Measurements from ENCODE around the gene SCN3B. TPM values are rescaled to one million over a fixed set of nuclear protein-coding genes. Genes with fewer than 3 reads are reported as not detected.

The SCN3B gene
- total RNA-seq, 2 donors from 2014 or later = 0.05 TPM; not detected in 1

GRCh38 chr11:123645286-123645975, 9.0 kb downstream of the SCN3B start:
- Mint-ChIP-seq H3K27ac (no peak overlapping the region), H3K4me1 (ENCODE audit: low read depth) (peaks cover 5% of the 10 kb centered on the region), H3K36me3 (ENCODE audit: insufficient read depth in 2 of 2) (no peaks in the 10 kb centered on the region), H3K4me3 (no peak overlapping the region), H3K27me3 (ENCODE audit: low read depth) (peaks cover 26% of the 10 kb centered on the region), H3K9me3 (no peaks in the 10 kb centered on the region)
- ATAC-seq (replicated peaks in 1 of 2) (no peak), DNase-seq (no peak)

- no peak for DNase-seq
- Mint-ChIP-seq H3K4me1 (ENCODE audit: low read depth) (peaks cover 5% of the 10 kb centered on the region), H3K4me3 (no peak overlapping the region), H3K36me3 (ENCODE audit: insufficient read depth in 2 of 2) (no peaks in the 10 kb centered on the region), H3K27ac (no peak overlapping the region), H3K9me3 (no peaks in the 10 kb centered on the region), H3K27me3 (ENCODE audit: low read depth) (peaks cover 47% of the 10 kb centered on the region)
- ATAC-seq (replicated peaks in 1 of 2) = no peak
These were observed 12.0 kb downstream of the SCN3B start for GRCh38 chr11:123642435-123642834.

- Mint-ChIP-seq H3K4me1 (ENCODE audit: low read depth) (peaks cover 5% of the 10 kb centered on the region), H3K4me3 (no peak overlapping the region), H3K9me3 (no peaks in the 10 kb centered on the region), H3K27ac (no peak overlapping the region), H3K36me3 (ENCODE audit: insufficient read depth in 2 of 2) (no peaks in the 10 kb centered on the region), H3K27me3 (ENCODE audit: low read depth) (peaks cover 51% of the 10 kb centered on the region)
- ATAC-seq (replicated peaks in 1 of 2) (no peak), DNase-seq (no peak)
These were observed 13.0 kb downstream of the SCN3B start for GRCh38 chr11:123641495-123641840.

GRCh38 chr11:123640677-123641494, 13.5 kb downstream of the SCN3B start:
- Mint-ChIP-seq H3K4me1 (ENCODE audit: low read depth) (peaks cover 5% of the 10 kb centered on the region), H3K4me3 (no peak overlapping the region), H3K27me3 (ENCODE audit: low read depth) (peaks cover 48% of the 10 kb centered on the region), H3K36me3 (ENCODE audit: insufficient read depth in 2 of 2) (no peaks in the 10 kb centered on the region), H3K27ac (no peak overlapping the region), H3K9me3 (no peaks in the 10 kb centered on the region)
- peak; percentile 52 to 62 for DNase-seq
- ATAC-seq (replicated peaks in 1 of 2) = peak; percentile 82 to 84

- no peak for DNase-seq
- Mint-ChIP-seq H3K27ac (no peak overlapping the region), H3K27me3 (ENCODE audit: low read depth) (peaks cover 44% of the 10 kb centered on the region), H3K4me1 (ENCODE audit: low read depth) (peaks cover 5% of the 10 kb centered on the region), H3K4me3 (no peak overlapping the region), H3K36me3 (ENCODE audit: insufficient read depth in 2 of 2) (no peaks in the 10 kb centered on the region), H3K9me3 (no peaks in the 10 kb centered on the region)
- no peak for ATAC-seq (replicated peaks in 1 of 2)
These were observed 14.4 kb downstream of the SCN3B start for GRCh38 chr11:123640029-123640428.

- peaks cover 5% of the 10 kb centered on the region for H3K4me1 Mint-ChIP-seq (ENCODE audit: low read depth)
- no peak overlapping the region for H3K4me3 Mint-ChIP-seq
- H3K9me3 Mint-ChIP-seq = no peaks in the 10 kb centered on the region
- DNase-seq = no peak
- ATAC-seq (replicated peaks in 1 of 2) = no peak
- no peaks in the 10 kb centered on the region for H3K36me3 Mint-ChIP-seq (ENCODE audit: insufficient read depth in 2 of 2)
- H3K27me3 Mint-ChIP-seq (ENCODE audit: low read depth) = peaks cover 38% of the 10 kb centered on the region
- H3K27ac Mint-ChIP-seq = no peak overlapping the region
These were observed 24.3 kb downstream of the SCN3B start for GRCh38 chr11:123630126-123630608.

- no peaks in the 10 kb centered on the region for H3K36me3 Mint-ChIP-seq (ENCODE audit: insufficient read depth in 2 of 2)
- peaks cover 29% of the 10 kb centered on the region for H3K27me3 Mint-ChIP-seq (ENCODE audit: low read depth)
- DNase-seq = no peak
- no peaks in the 10 kb centered on the region for H3K9me3 Mint-ChIP-seq
- ATAC-seq (replicated peaks in 1 of 2) = peak; percentile 18 to 36
- H3K4me3 Mint-ChIP-seq = no peak overlapping the region
- peak overlapping the region; percentile 22 for H3K27ac Mint-ChIP-seq
- H3K4me1 Mint-ChIP-seq (ENCODE audit: low read depth) = peaks cover 5% of the 10 kb centered on the region
These were observed 25.3 kb downstream of the SCN3B start for GRCh38 chr11:123628936-123629683.

- H3K27ac Mint-ChIP-seq = no peak overlapping the region
- no peak for DNase-seq
- peaks cover 3 to 7% of the 10 kb centered on the region in 2 donors for H3K36me3 Mint-ChIP-seq (ENCODE audit: insufficient read depth in 2 of 2)
- H3K9me3 Mint-ChIP-seq = no peaks in the 10 kb centered on the region
- H3K27me3 Mint-ChIP-seq (ENCODE audit: low read depth) = peaks cover 8% of the 10 kb centered on the region
- H3K4me1 Mint-ChIP-seq (ENCODE audit: low read depth) = peaks cover 5% of the 10 kb centered on the region
- no peak overlapping the region for H3K4me3 Mint-ChIP-seq
- no peak for ATAC-seq (replicated peaks in 1 of 2)
These were observed 29.4 kb downstream of the SCN3B start for GRCh38 chr11:123624974-123625373.

GRCh38 chr11:123622576-123622975, 31.8 kb downstream of the SCN3B start:
- no peaks in the 10 kb centered on the region for H3K4me1 Mint-ChIP-seq (ENCODE audit: low read depth)
- no peak overlapping the region for H3K4me3 Mint-ChIP-seq
- no peak overlapping the region for H3K27ac Mint-ChIP-seq
- H3K9me3 Mint-ChIP-seq = no peaks in the 10 kb centered on the region
- no peaks in the 10 kb centered on the region for H3K27me3 Mint-ChIP-seq (ENCODE audit: low read depth)
- H3K36me3 Mint-ChIP-seq (ENCODE audit: insufficient read depth in 2 of 2) = peaks cover 10 to 22% of the 10 kb centered on the region in 2 donors
- DNase-seq (no peak), ATAC-seq (replicated peaks in 1 of 2) (no peak)

GRCh38 chr11:123616505-123617198, 37.8 kb downstream of the SCN3B start:
- no peak for DNase-seq
- H3K4me3 Mint-ChIP-seq = no peak overlapping the region
- no peaks in the 10 kb centered on the region for H3K9me3 Mint-ChIP-seq
- no peak for ATAC-seq (replicated peaks in 1 of 2)
- H3K27me3 Mint-ChIP-seq (ENCODE audit: low read depth) = no peaks in the 10 kb centered on the region
- H3K36me3 Mint-ChIP-seq (ENCODE audit: insufficient read depth in 2 of 2) = peaks cover 16 to 42% of the 10 kb centered on the region in 2 donors
- H3K4me1 Mint-ChIP-seq (ENCODE audit: low read depth) = no peaks in the 10 kb centered on the region
- no peak overlapping the region for H3K27ac Mint-ChIP-seq

- H3K27me3 Mint-ChIP-seq (ENCODE audit: low read depth) = no peaks in the 10 kb centered on the region
- no peak overlapping the region for H3K4me3 Mint-ChIP-seq
- no peaks in the 10 kb centered on the region for H3K9me3 Mint-ChIP-seq
- ATAC-seq (replicated peaks in 1 of 2) (no peak), DNase-seq (no peak)
- H3K27ac Mint-ChIP-seq = no peak overlapping the region
- no peaks in the 10 kb centered on the region for H3K4me1 Mint-ChIP-seq (ENCODE audit: low read depth)
- peaks cover 10 to 30% of the 10 kb centered on the region in 2 donors for H3K36me3 Mint-ChIP-seq (ENCODE audit: insufficient read depth in 2 of 2)
These were observed 42.7 kb downstream of the SCN3B start for GRCh38 chr11:123611698-123612097.

GRCh38 chr11:123608945-123609344, 45.5 kb downstream of the SCN3B start:
- H3K4me1 Mint-ChIP-seq (ENCODE audit: low read depth) = no peaks in the 10 kb centered on the region
- H3K27ac Mint-ChIP-seq = no peak overlapping the region
- H3K4me3 Mint-ChIP-seq = no peak overlapping the region
- no peaks in the 10 kb centered on the region for H3K9me3 Mint-ChIP-seq
- ATAC-seq (replicated peaks in 1 of 2) (no peak), DNase-seq (no peak)
- peaks cover 9 to 24% of the 10 kb centered on the region in 2 donors for H3K36me3 Mint-ChIP-seq (ENCODE audit: insufficient read depth in 2 of 2)
- H3K27me3 Mint-ChIP-seq (ENCODE audit: low read depth) = no peaks in the 10 kb centered on the region

Measured in activated T-cell treated with anti-CD3 and anti-CD28 coated beads, Interleukin-2, amount 50 U/mL, for 72 hours (primary cell).